Adrenal gland (tissue), 5 donors: ENCODE results near the gene RBM28.

ENCODE experiments used
- CTCF ChIP-seq, 6 experiments: fragments of 450-650 bp in 4 of 6; fragments of 200-600 bp in 2 of 6; sonication (generic) in 1 of 6; IDR thresholded peaks; 1 replicate in 5 of 6; 2 replicates in 1 of 6; pipeline versions ENCODE4 v1.5.1 to v1.8.0; 2016 to 2021; ENCODE audit warnings: antibody characterized with exemption in 6 of 6, mild to moderate bottlenecking in 2 of 6, moderate library complexity in 1 of 6
- POLR2A ChIP-seq, 2 donors: fragments of 450-650 bp; IDR thresholded peaks; one replicate each; pipeline ENCODE4 v1.6.1; 2017; ENCODE audit warnings: antibody characterized with exemption in 2 of 2, mild to moderate bottlenecking in 2 of 2, moderate library complexity in 1 of 2
- donor health status: DM: no; HTN: no; CAD: no.

DNA sequence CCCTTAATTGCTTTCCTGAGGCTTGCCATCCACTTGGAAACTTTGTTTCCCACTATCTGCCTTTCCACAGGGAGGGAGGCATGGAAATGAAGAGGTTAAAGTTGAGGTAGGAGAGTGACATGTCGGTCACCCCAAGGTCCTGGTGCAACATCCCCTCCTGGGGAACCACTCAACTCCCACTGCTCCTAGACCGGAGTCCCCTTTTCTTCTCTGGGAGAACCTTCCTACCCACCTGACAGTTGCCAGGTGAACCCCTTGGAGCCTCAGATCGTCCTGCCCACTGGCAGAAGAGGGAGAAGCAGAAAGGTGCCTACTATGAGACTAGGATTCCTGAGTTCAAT, 44.4 kb upstream of the RBM28 start:
- TF ChIP-seq CTCF (IDR thresholded peaks at IDR 0.05) (no peak), POLR2A (IDR thresholded peaks at IDR 0.05) (no peak)
